ENCODE measurements around the gene SLC41A2.

SLC41A2 gene

GRCh38 chr12:104910196-104910840 lies 47.8 kb downstream of the SLC41A2 start:
- Mint-ChIP-seq H3K27me3 (ENCODE audit: low read depth, poor library complexity) (peaks cover 8% of the 10 kb centered on the region), H3K4me3 (no peak overlapping the region), H3K27ac (no peak overlapping the region), H3K4me1 (no peaks in the 10 kb centered on the region), H3K9me3 (no peaks in the 10 kb centered on the region), H3K36me3 (ENCODE audit: low read depth) (no peaks in the 10 kb centered on the region)
- no peak for TF ChIP-seq CTCF (IDR thresholded peaks at IDR 0.05)
- DNase-seq: no peak

GRCh38 chr12:104909761-104910160 lies 48.3 kb downstream of the SLC41A2 start:
- DNase-seq: no peak
- no peak overlapping the region for H3K27ac Mint-ChIP-seq
- no peaks in the 10 kb centered on the region for H3K4me1 Mint-ChIP-seq
- no peaks in the 10 kb centered on the region for H3K9me3 Mint-ChIP-seq
- no peaks in the 10 kb centered on the region for H3K36me3 Mint-ChIP-seq (ENCODE audit: low read depth)
- TF ChIP-seq CTCF (IDR thresholded peaks at IDR 0.05): no peak
- H3K27me3 Mint-ChIP-seq (ENCODE audit: low read depth, poor library complexity): peaks cover 8% of the 10 kb centered on the region
- no peak overlapping the region for H3K4me3 Mint-ChIP-seq
